SIG-M5 treated with dmso at 0.1 percent for 504 hours (cell line): ENCODE measurements around the gene ELFN2.
"Not testable (repeated sequence)": the region's sequence is repeated elsewhere in the genome, so short reads cannot be mapped to it uniquely, and the experiment has no call there.

ENCODE experiments used
- DNase-seq: peaks from one replicate; lab custom pipeline; 2025; ENCODE audit not compliant: unreplicated experiment; lab: John Stamatoyannopoulos, UW

Gene ELFN2

GRCh38 chr22:37340331-37341262, 86.7 kb downstream of the ELFN2 start:
- DNase-seq: no peak

- no peak for DNase-seq
These were observed 88.6 kb downstream of the ELFN2 start for GRCh38 chr22:37338539-37339246.

DNA sequence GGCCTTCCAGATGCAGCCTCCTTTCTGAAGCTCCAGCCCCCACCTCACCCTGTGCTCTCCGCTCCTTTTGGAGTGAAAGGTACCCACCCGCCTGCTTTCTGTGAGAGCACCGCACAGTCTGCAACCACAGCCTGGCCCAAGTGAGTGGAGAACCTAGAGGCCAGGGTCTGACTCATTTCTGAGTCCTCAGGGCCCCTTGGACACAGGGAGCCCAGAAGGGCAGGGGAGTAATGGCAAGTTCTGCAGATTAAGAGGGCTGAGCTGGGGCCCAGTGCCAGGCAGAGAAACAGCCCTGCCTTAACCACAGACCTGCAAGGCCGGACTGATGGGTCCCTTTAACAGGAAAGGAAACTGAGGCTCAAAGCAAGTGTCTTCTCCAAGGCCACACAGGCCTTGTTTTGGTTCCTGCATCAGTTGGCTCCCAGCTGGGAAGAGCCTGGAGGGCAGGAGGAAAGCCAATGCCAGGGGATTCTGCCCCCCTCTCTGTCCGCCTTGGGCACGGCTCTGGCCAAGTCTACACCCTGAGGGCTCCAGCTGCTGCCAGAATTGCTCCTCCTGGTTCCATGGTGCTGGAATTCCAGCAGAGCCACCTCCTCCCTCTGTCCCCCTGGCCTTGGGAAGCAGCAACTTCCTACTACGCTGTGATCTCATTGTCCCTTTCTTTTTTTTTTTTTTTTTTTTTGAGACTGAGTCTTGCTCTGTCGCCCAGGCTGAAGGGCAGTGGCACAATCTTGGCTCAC, 89.9 kb downstream of the ELFN2 start:
- DNase-seq: no peak

DNA sequence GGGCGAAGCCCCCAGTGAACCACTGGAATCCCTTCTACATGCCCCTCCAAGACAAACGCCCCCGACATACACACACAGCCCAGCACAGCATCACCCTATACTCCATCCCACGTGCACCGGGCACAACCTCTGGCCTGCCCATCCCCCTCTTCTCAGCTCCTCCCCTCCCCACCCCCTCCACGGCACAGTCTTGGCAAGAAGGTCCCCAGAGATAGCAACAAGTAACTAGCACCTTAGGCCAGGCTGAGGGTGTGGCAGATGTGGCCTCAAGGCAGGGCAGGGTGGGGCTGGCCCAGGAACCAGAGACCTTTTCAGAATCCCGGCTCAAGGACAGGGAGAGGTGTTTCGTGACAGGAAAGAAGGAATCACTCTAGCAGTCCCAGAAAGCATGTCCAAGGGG, 90.7 kb downstream of the ELFN2 start:
- DNase-seq: no peak

GRCh38 chr22:37335806-37336199, 91.5 kb downstream of the ELFN2 start:
- no peak for DNase-seq

DNA sequence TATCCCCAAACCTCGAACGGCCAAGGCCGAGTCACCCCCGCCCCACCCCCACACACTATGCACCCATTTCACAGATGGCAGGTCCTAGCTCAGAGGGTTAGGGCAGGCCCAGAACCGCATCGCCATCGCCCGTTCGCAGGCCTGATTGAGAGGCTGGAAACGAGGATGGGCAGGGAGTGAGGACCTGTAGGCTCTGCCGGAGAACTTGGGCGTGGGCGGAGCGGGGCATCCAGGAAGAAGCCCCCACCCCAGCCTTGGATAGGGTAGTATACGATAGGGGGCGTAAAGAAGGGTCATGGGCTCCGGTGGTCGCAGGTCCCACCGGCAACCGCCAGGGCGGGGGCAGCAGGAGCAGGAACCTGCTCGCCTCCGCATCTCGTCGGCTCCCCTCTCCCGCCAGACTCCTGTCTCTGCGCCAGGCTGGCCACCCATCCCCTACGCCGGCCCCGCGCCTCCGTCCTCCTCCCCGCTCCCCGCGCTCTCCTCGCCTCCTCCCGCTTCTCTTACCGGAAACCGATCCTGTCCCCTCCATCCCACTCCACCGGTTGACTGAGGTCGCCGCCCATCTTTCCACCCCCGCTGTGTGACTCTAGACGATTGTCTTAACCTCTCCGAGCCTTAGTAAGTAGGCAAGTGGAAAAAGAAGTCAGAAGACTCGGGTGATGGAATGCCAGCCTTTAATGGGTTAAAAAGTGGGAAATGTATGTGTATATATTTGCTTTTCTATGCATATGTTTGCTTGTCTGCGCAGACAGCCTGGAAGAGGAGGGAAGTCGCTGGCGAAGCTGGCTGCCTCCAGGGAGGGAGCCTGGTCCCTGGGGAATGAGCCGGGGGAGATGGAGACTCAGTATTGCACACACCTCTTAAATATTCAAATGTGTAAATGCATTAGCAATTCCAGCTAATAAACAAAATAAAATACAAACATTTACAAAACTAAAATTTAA, 92.1 kb downstream of the ELFN2 start:
- no peak for DNase-seq

GRCh38 chr22:37334461-37334858, 92.8 kb downstream of the ELFN2 start:
- no peak for DNase-seq

GRCh38 chr22:37333724-37334460, 93.4 kb downstream of the ELFN2 start:
- DNase-seq: no peak

- DNase-seq: peak; percentile 15
These were observed 95.3 kb downstream of the ELFN2 start for GRCh38 chr22:37331856-37332536.

GRCh38 chr22:37331034-37331428, 96.2 kb downstream of the ELFN2 start:
- DNase-seq: no peak

DNA sequence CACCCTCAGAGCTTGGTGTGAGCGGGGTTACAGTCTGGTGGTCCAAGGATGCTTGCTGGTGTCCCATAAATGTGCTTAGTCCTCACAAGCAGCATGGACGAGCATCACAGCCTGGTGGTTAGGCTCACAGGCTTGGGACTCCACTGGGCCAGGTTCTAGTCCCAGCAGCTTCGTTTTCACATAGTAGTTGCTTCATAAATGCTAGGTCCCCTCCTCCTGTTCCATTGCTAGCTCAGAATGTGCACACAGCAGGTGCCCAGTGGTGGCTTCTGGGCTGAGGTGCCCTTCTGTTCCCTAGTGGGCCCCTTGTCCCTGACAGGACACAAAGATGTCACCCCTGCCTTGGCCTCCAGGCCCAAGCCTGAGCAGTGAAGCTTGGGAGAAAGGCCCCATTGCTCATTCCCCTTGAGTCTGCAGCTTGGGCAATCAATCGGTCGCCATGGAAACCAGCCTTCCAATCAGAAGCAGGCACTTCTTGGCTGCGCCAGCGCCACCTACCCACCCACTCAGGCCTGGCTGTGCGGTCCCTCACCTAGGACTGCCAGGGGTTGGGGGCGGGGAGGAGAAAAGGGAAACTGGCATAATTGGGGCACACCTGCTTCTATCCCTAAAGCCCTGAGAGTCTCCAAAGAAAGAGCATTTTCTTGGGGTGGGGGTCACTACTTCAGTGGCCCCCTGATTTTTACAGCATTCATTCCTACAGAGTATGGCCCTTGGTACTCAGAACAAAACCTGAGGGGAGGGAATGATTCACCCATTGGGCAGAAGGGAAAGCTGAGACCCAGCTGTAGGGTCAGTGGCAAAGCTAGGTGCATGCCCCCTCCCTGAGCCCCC, 96.9 kb downstream of the ELFN2 start:
- DNase-seq: peak; percentile 70

DNA sequence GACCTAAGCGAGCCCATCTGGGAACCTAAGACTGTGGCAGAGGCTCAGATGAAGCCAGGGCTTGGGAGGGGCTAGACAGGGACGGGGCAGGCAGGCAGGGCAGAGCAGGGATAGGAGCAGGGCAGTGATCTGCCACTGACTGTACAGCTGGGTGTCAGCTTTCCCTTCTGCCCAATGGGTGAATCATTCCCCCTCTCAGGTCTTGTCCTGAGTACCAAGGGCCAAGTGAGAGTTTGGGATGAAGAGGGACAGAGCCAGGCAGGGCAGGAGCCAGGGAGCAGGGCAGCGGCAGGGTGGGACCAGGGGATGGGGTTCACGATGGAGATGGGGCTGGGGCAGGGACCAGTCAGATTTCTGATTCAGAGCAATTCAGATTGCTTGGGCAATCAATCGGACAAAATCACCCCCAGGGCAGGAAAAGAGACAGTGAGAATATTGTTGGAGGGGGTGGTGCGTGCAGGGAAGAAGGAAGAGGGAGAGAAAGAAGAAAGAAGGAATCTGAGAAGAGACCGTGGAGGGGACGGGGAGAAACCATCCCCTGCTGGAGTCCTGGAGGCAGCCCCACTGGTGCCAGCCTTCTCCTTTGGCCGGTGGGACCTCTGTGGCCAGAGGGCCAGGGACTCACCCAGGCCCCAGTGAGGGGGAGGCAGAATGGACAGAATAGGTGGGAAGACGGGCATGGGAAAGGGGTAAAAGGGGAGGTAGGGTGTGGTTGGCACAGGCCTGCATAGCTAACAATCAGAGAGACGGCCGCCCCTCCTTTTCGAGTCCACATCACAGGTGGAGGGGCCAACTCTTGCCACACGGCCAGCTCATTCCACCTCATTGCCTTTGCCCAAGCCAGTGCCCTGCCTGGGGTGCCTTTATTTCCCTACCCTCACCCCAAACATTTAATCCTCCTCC, 97.8 kb downstream of the ELFN2 start:
- no peak for DNase-seq

DNA sequence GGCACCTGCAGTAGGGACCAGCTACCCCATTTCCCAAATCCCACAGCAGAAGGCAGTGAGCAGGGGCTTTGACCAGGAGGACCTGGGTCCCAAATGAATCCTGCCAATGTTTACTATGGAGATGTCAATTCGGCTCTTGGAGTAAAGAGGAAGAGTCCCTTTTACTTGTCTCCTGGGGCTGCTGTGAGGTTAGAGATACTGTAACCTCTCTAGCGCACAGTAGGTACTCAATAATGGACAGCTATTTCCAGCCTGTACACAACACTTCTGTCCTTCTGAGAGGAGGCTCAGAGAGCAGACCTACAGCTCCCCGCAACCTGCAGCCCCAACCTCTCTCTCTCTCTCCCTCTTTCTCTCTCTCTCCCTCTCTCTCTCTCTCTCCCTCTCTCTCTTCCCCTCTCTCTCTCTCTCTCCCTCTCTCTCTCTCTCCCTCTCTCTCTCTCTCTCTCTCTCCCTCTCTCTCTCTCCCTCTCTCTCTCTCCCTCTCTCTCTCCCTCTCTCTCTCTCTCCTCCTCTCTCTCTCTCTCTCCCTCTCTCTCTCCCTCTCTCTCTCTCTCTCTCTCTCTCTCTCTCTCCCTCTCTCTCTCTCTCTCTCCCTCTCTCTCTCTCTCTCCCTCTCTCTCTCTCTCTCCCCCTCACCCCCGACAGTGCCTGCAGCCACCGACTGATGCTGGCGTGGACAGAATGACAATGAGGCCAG, 98.6 kb downstream of the ELFN2 start:
- DNase-seq: not testable (repeated sequence)

DNA sequence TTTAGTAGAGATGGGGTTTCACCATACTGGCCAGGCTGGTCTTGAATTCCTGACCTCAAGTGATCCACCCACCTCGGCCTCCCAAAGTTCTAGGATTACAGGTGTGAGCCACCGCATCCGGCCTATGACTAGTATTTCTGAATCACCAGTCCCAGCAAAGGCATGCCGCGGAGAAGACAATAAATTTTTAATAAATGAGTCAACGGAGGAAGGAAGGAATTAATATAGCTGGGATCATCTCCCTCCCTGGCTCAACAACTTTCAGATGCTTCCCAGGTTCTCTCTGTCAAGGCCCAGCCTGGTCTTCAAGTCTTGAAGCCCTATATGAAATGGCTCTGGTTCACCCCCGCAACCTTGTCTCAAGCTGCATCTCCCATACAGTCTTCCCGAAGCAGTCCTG, 99.3 kb downstream of the ELFN2 start:
- no peak for DNase-seq

GRCh38 chr22:37326726-37327125, 100.6 kb downstream of the ELFN2 start:
- no peak for DNase-seq

- DNase-seq: no peak
These were observed 102.3 kb downstream of the ELFN2 start for GRCh38 chr22:37325039-37325395.
